COLO668 (cell line): ENCODE data around the gene ATP6AP1.

Experiments used
- DNase-seq: peaks from one replicate; lab custom pipeline; 2025; ENCODE audit not compliant: unreplicated experiment; lab: John Stamatoyannopoulos, UW

Gene ATP6AP1

GRCh38 chrX:154486052-154486395, 57.5 kb downstream of the ATP6AP1 start:
- peak; percentile 68 for DNase-seq
